Naive thymus-derived CD4-positive, alpha-beta T cell (primary cell): Measurements from ENCODE around the gene TBC1D32. TPM values are rescaled to one million over a fixed set of nuclear protein-coding genes. Genes with fewer than 3 reads are reported as not detected.
"Not testable (repeated sequence)": the region's sequence is repeated elsewhere in the genome, so short reads cannot be mapped to it uniquely, and the experiment has no call there.

Experiments
- ATAC-seq: fragments of 150-1000 bp; cut with Tn5 transposase; 2 replicates; pipeline ENCODE4 v1.10.0; 2021; ENCODE audit warnings: mild to moderate bottlenecking, moderate library complexity
- CTCF ChIA-PET: fragments of 350-600 bp; sonication (Branson Sonifier 250); formaldehyde crosslinking; loops from one replicate; lab custom pipeline; 2021; ENCODE audit warnings: antibody characterized with exemption; lab: Charles Lee
- POLR2A ChIA-PET: fragments of 350-600 bp; sonication (Branson Sonifier 250); formaldehyde crosslinking; loops from one replicate; lab custom pipeline; 2021; ENCODE audit warnings: antibody characterized with exemption, inconsistent platforms; lab: Charles Lee
- DNase-seq, 9 donors: peaks; one replicate each; pipeline versions ENCODE4 v3.0.0 to v3.0.0-alpha.2; 2020 to 2022; ENCODE audit warnings: mixed read lengths in 1 of 9
- H3K27ac ChIP-seq: one replicate; pipeline ENCODE4 v1.7.0; 2013; ENCODE audit warnings: mild to moderate bottlenecking, low read depth, low read length, moderate library complexity
- H3K27me3 ChIP-seq, 2 donors: one replicate each; pipeline ENCODE4 v1.7.0; 2013; ENCODE audit warnings: low read length in 2 of 2, mild to moderate bottlenecking in 2 of 2, moderate library complexity in 2 of 2; ENCODE audit not compliant: control insufficient read depth in 2 of 2, insufficient read depth in 2 of 2
- H3K36me3 ChIP-seq, 3 experiments: 1 replicate in 2 of 3; 2 replicates in 1 of 3; pipeline ENCODE4 v1.7.0; 2013; ENCODE audit warnings: low read length in 3 of 3, mild to moderate bottlenecking in 3 of 3, moderate library complexity in 1 of 3; ENCODE audit not compliant: insufficient read depth in 3 of 3, control insufficient read depth in 2 of 3
- H3K4me1 ChIP-seq, 2 donors: one replicate each; pipeline ENCODE4 v1.7.0; 2013; ENCODE audit warnings: low read length in 2 of 2, mild to moderate bottlenecking in 2 of 2, moderate library complexity in 1 of 2; ENCODE audit not compliant: control insufficient read depth in 2 of 2, insufficient read depth in 2 of 2
- H3K4me3 ChIP-seq: 2 replicates; pipeline ENCODE4 v1.7.0; 2013; ENCODE audit warnings: mild to moderate bottlenecking, low read length
- H3K9me3 ChIP-seq, 3 experiments: 1 replicate in 2 of 3; 2 replicates in 1 of 3; pipeline ENCODE4 v1.7.0; 2013; ENCODE audit warnings: low read length in 3 of 3; ENCODE audit not compliant: control insufficient read depth in 2 of 3
- H3K27ac Mint-ChIP-seq, 9 donors: one replicate each; pipeline ENCODE4 v1.8.0; 2020 to 2022; ENCODE audit warnings: mixed read lengths in 9 of 9, mild to moderate bottlenecking in 8 of 9, moderate library complexity in 5 of 9, inconsistent platforms in 2 of 9
- H3K27me3 Mint-ChIP-seq, 5 donors: one replicate each; pipeline ENCODE4 v1.8.0; 2021 to 2022; ENCODE audit warnings: mixed read lengths in 5 of 5, mild to moderate bottlenecking in 1 of 5
- H3K36me3 Mint-ChIP-seq, 5 donors: one replicate each; pipeline ENCODE4 v1.8.0; 2020 to 2022; ENCODE audit warnings: mixed read lengths in 5 of 5, mild to moderate bottlenecking in 3 of 5, inconsistent platforms in 1 of 5
- H3K4me1 Mint-ChIP-seq, 7 donors: one replicate each; pipeline ENCODE4 v1.8.0; 2020 to 2022; ENCODE audit warnings: mixed read lengths in 7 of 7, mild to moderate bottlenecking in 3 of 7, inconsistent platforms in 1 of 7
- H3K4me3 Mint-ChIP-seq, 10 donors: one replicate each; pipeline ENCODE4 v1.8.0; 2020 to 2022; ENCODE audit warnings: mild to moderate bottlenecking in 10 of 10, mixed read lengths in 10 of 10, moderate library complexity in 6 of 10, inconsistent platforms in 2 of 10
- H3K9me3 Mint-ChIP-seq, 11 donors: one replicate each; pipeline ENCODE4 v1.8.0; 2020 to 2022; ENCODE audit warnings: mixed read lengths in 11 of 11, mild to moderate bottlenecking in 4 of 11, inconsistent platforms in 1 of 11, moderate library complexity in 1 of 11
- intact Hi-C, 2 donors: fragments of 100-400 bp; cut with micrococcal nuclease; formaldehyde crosslinking; loops; one replicate each; pipeline ENCODE4 v1.15.1; 2023
- polyA plus RNA-seq, 2 donors: library from polyadenylated mRNA; unstranded; fragments of 300-500 nt; fragmentation: Illumina TruSeq; gene quantifications; one replicate each; pipeline ENCODE4 v1.2.3, GENCODE V29; 2021
- total RNA-seq, 6 experiments: library from RNA in 5 of 6; stranded (reverse) in 5 of 6; gene quantifications; 1 replicate in 5 of 6; 2 replicates in 1 of 6; pipeline ENCODE4 v1.2.3 and lab custom pipeline; 2021 to 2026

Gene TBC1D32
- total and polyA plus RNA-seq, 7 experiments from 2014 or later: 2.2 to 17.7 (median 14.7) TPM

DNA sequence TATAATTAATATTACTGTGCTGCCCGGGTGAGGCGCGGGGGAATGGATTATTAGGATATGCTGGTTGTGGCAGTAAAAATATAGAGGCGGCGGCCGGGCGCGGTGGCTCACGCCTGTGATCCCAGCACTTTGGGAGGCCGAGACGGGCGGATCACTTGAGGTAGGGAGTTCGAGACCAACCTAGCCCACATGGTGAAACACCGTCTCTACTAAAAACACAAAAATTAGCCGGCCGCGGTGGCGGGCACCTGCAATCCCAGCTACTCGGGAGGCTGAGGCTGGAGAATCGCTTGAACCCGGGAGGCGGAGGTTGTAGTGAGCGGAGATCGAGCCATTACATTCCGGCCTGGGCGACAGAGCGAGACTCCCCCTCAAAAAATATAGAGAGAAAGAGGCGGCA lies 586 bp downstream of the TBC1D32 start:
- intact Hi-C loops: loop anchor here (1.0 to 10.0 kb wide), 7 partner anchors 15 to 1983 kb away; partner anchors contain the start of genes HSF2 (in 2 of the 2) and SERINC1 (in 2 of the 2)
- Mint-ChIP-seq H3K4me1 (peaks cover 16 to 45% (median 35%) of the 10 kb centered on the region in 7 donors), H3K27ac (peak overlapping the region; percentile 43 to 100 (median 98)), H3K4me3 (peak overlapping the region; percentile 86 to 99 (median 98)), H3K27me3 (peaks cover 0 to 11% (median 0%) of the 10 kb centered on the region in 5 donors)
- not testable (repeated sequence) for H3K9me3 Mint-ChIP-seq, H3K36me3 ChIP-seq, H3K27me3 ChIP-seq, H3K9me3 ChIP-seq, H3K36me3 Mint-ChIP-seq, H3K4me1 ChIP-seq, ATAC-seq
- DNase-seq: peak in 2 of 9 donors; percentile 1 to 4
- ChIA-PET POLR2A (interaction anchor here (0.9 to 1.2 kb wide), 2 partner anchors 14 to 28 kb away, joined by 3 to 6 read pairs; no protein-coding TSS in a partner anchor), CTCF (interaction anchor here (1.5 kb wide), 1 partner anchor 14 kb away, joined by 5 read pairs; no protein-coding TSS in a partner anchor)
- Histone ChIP-seq H3K4me3 (peak overlapping the region; percentile 74), H3K27ac (peak overlapping the region; percentile 97)

DNA sequence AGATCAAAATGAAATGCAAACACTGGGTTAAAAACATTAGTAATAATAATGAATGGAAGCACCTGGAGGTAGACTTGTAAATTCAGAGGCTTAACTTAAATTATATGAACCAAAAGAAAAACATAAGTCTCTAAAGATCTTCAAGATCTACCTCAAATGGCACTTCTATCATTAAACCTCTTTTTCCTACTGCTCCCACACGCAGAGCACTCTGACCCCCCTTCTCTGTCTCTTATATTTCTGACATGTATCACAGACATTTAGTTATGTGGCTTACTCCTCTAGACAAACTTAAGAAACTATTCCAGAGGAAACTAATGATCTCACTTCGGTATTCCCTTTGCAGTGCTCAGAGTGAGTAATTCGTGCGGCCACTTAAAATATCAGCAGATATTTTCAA lies 1.1 kb downstream of the TBC1D32 start:
- peaks cover 0 to 6% (median 0%) of the 10 kb centered on the region in 3 experiments for H3K36me3 ChIP-seq
- peaks cover 0 to 11% (median 0%) of the 10 kb centered on the region in 5 donors for H3K27me3 Mint-ChIP-seq
- ATAC-seq: no peak
- no peaks in the 10 kb centered on the region for H3K9me3 ChIP-seq
- H3K4me1 ChIP-seq: peaks cover 4 to 8% of the 10 kb centered on the region in 2 donors
- peaks cover 0 to 8% (median 1%) of the 10 kb centered on the region in 5 donors for H3K36me3 Mint-ChIP-seq
- H3K4me1 Mint-ChIP-seq: peaks cover 16 to 45% (median 35%) of the 10 kb centered on the region in 7 donors
- ChIA-PET CTCF (no interaction called here), POLR2A (no interaction called here)
- H3K27ac ChIP-seq: no peak overlapping the region
- peaks cover 0 to 4% (median 0%) of the 10 kb centered on the region in 11 donors for H3K9me3 Mint-ChIP-seq
- peak overlapping the region; percentile 43 to 100 (median 98) for H3K27ac Mint-ChIP-seq
- intact Hi-C loops: loop anchor here (5.0 to 10.0 kb wide), 2 partner anchors 319 to 632 kb away; no protein-coding TSS in a partner anchor
- no peak for DNase-seq
- no peaks in the 10 kb centered on the region for H3K27me3 ChIP-seq
- no peak overlapping the region for H3K4me3 ChIP-seq
- H3K4me3 Mint-ChIP-seq: peak overlapping the region; percentile 73 to 99 (median 98)

DNA sequence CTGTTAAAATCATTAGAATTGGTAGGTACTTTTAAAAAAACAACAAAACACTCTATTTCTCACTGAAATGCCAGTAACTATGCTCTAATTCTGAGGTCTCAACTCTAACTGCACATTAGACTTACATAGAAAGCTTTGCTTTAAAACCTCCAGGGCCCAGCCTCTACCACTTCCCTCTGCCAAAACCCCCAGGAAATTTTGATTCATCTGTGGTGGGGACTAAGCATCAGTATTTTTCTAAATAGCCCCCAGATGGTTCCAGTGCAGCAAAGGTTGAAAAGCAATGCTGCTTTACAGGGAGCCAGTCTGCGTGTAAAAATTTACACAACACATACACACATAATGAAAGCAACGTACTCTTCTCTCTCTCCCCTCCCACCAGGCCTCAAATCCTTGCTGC lies 3.8 kb downstream of the TBC1D32 start:
- H3K36me3 ChIP-seq: peaks cover 0 to 6% (median 0%) of the 10 kb centered on the region in 3 experiments
- DNase-seq (no peak), ATAC-seq (no peak)
- no peaks in the 10 kb centered on the region for H3K9me3 ChIP-seq
- H3K4me1 ChIP-seq: peaks cover 4 to 8% of the 10 kb centered on the region in 2 donors
- Mint-ChIP-seq H3K27me3 (no peaks in the 10 kb centered on the region), H3K9me3 (peaks cover 0 to 4% (median 0%) of the 10 kb centered on the region in 11 donors), H3K36me3 (peaks cover 0 to 8% (median 1%) of the 10 kb centered on the region in 5 donors), H3K4me1 (peaks cover 14 to 44% (median 38%) of the 10 kb centered on the region in 7 donors), H3K4me3 (no peak overlapping the region), H3K27ac (peak overlapping the region in 1 of 9 donors; percentile 42)
- ChIA-PET CTCF (interaction anchor here (1.3 kb wide), 1 partner anchor 11 kb away, joined by 3 read pairs; no protein-coding TSS in a partner anchor), POLR2A (no interaction called here)
- H3K4me3 ChIP-seq: no peak overlapping the region
- no peaks in the 10 kb centered on the region for H3K27me3 ChIP-seq
- intact Hi-C loops: loop anchor here (5.0 to 10.0 kb wide), 2 partner anchors 322 to 634 kb away; no protein-coding TSS in a partner anchor
- H3K27ac ChIP-seq: no peak overlapping the region

DNA sequence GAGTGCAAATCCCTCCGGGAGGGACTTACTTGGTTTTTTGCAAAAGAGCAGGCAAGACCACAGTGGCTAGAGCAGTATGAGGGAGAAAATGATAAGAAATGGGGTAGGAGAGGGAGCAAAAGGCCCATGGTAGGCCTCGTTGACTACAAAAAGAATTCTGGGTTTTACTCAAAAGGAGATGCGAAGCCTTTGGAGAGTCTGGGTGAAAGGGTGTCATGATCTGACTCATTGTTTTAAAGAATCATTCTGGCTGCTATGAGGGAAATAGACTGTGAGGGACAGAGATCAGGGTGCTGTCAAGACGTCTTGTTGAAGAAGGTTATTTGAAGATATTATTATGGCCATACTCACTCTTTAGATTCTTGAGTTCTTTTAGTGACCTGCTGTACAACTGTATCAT lies 13.0 kb downstream of the TBC1D32 start:
- peaks cover 3 to 23% (median 11%) of the 10 kb centered on the region in 5 donors for H3K36me3 Mint-ChIP-seq
- ATAC-seq: no peak
- no peak for DNase-seq
- peaks cover 0 to 10% (median 4%) of the 10 kb centered on the region in 7 donors for H3K4me1 Mint-ChIP-seq
- intact Hi-C loops: loop anchor here in 1 of 2 donors (1.0 kb wide), 1 partner anchor 79 kb away; no protein-coding TSS in a partner anchor
- H3K27ac Mint-ChIP-seq: no peak overlapping the region
- H3K27me3 Mint-ChIP-seq: no peaks in the 10 kb centered on the region
- Histone ChIP-seq H3K27ac (no peak overlapping the region), H3K4me3 (no peak overlapping the region), H3K36me3 (no peaks in the 10 kb centered on the region), H3K27me3 (no peaks in the 10 kb centered on the region), H3K4me1 (no peaks in the 10 kb centered on the region), H3K9me3 (no peaks in the 10 kb centered on the region)
- H3K4me3 Mint-ChIP-seq: no peak overlapping the region
- ChIA-PET POLR2A (no interaction called here), CTCF (no interaction called here)
- H3K9me3 Mint-ChIP-seq: peaks cover 0 to 1% (median 0%) of the 10 kb centered on the region in 11 donors

DNA sequence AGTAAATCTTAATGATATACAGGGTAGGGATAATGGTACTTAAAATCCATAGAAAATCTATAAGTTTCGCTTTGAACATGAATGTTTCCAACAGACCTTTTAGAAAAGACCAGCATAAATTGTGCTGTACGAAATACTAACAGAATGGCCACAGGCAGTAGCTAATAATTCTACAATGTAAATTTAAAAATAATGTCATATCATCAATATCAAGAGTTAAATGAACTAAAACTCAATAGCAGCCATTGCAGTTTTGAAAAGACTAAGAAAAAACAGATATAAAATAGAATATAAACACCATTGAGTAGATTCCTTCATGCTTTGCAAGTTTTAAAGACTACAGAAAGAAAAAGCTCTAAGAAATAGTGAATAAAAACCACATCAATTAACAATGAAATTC lies 14.7 kb downstream of the TBC1D32 start:
- peaks cover 3 to 29% (median 12%) of the 10 kb centered on the region in 5 donors for H3K36me3 Mint-ChIP-seq
- H3K27ac Mint-ChIP-seq: no peak overlapping the region
- no peak for DNase-seq
- CTCF ChIA-PET: interaction anchor here (0.6 to 1.1 kb wide), 3 partner anchors 10 to 65 kb away, joined by 3 to 5 read pairs (median 4); partner anchors contain the start of gene TBC1D32
- POLR2A ChIA-PET: interaction anchor here (0.5 to 0.9 kb wide), 2 partner anchors 14 to 47 kb away, joined by 3 to 6 read pairs; partner anchors contain the start of gene TBC1D32
- Histone ChIP-seq H3K4me3 (no peak overlapping the region), H3K4me1 (no peaks in the 10 kb centered on the region), H3K36me3 (no peaks in the 10 kb centered on the region), H3K9me3 (no peaks in the 10 kb centered on the region), H3K27me3 (no peaks in the 10 kb centered on the region), H3K27ac (no peak overlapping the region)
- no peak overlapping the region for H3K4me3 Mint-ChIP-seq
- H3K27me3 Mint-ChIP-seq: no peaks in the 10 kb centered on the region
- H3K4me1 Mint-ChIP-seq: peaks cover 0 to 5% (median 0%) of the 10 kb centered on the region in 7 donors
- H3K9me3 Mint-ChIP-seq: no peaks in the 10 kb centered on the region
- ATAC-seq: no peak
- intact Hi-C loops: loop anchor here in 1 of 2 donors (1.0 to 2.0 kb wide), 3 partner anchors 15 to 714 kb away; partner anchors contain the start of gene TBC1D32

DNA sequence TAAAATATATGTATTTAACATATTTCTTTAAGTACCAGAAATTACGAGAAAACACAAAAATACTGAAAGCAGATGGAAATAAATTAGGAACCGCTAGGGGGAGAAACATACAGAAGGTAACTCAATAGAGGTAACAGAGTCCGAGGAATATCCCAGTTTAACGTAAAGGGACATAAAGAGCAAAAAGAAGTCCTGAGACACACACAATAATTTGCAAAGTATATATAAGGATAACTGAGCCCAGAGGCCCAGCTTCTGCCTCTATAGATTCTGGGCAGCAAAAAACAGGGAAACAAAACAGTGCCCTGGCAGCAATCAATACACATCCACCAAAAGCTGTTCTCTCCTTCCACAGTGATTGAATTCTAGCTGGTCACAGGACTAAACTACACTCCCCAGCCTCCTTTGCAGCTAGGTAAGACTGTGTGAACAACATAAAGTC lies 15.1 kb downstream of the TBC1D32 start:
- ATAC-seq (no peak), DNase-seq (peak in 2 of 9 donors; percentile 4 to 17)
- no peaks in the 10 kb centered on the region for H3K9me3 ChIP-seq
- intact Hi-C loops: loop anchor here in 1 of 2 donors (1.0 to 2.0 kb wide), 3 partner anchors 16 to 714 kb away; partner anchors contain the start of gene TBC1D32
- H3K4me1 ChIP-seq: no peaks in the 10 kb centered on the region
- no peaks in the 10 kb centered on the region for H3K27me3 Mint-ChIP-seq
- no peaks in the 10 kb centered on the region for H3K27me3 ChIP-seq
- no peak overlapping the region for H3K4me3 ChIP-seq
- H3K4me1 Mint-ChIP-seq: peaks cover 0 to 5% (median 0%) of the 10 kb centered on the region in 7 donors
- CTCF ChIA-PET: interaction anchor here (0.6 to 1.1 kb wide), 3 partner anchors 11 to 65 kb away, joined by 3 to 5 read pairs (median 4); partner anchors contain the start of gene TBC1D32
- peak overlapping the region in 4 of 10 donors; percentile 46 to 62 (median 56) for H3K4me3 Mint-ChIP-seq
- no peak overlapping the region for H3K27ac ChIP-seq
- H3K9me3 Mint-ChIP-seq: no peaks in the 10 kb centered on the region
- H3K27ac Mint-ChIP-seq: no peak overlapping the region
- H3K36me3 Mint-ChIP-seq: peaks cover 3 to 33% (median 14%) of the 10 kb centered on the region in 5 donors
- no peaks in the 10 kb centered on the region for H3K36me3 ChIP-seq
- POLR2A ChIA-PET: interaction anchor here (0.9 kb wide), 1 partner anchor 15 kb away, joined by 6 read pairs; the partner anchor contains the start of gene TBC1D32
